HL-60/S4 treated with phorbol 12-myristate 13-acetate at 8.2 ng/mL for 4 days and 3 days (cell line): ENCODE data around the gene IL2RA.

Experiments used
- in situ Hi-C: fragments of 300-500 bp; cut with MboI; formaldehyde crosslinking; loops from 2 replicates; pipeline ENCODE4 v1.15.0; 2022; ENCODE audit warnings: low sequenced_read_pairs

IL2RA gene

DNA sequence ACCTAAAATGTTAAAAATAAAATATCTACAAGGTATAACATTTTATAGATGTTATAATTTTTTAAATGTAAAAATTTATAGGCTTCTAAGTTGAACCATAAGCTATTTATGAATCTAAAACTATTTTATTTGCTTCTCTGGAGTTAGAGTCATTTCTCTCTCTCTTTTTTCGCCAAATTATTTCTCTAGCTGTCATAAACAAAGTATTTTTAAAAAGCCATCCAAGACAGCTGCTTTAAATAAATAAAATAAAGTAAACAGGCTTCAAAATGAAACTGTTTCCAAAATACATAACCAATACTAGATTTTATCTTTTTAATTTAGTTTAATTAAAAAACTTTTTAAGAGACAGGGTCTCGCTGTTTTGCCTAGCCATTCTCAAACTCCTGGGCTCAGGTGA, 72.4 kb downstream of the IL2RA start:
- in situ Hi-C loops = no loop called here

GRCh38 chr10:5988336-5988920, 73.7 kb downstream of the IL2RA start:
- in situ Hi-C loops = no loop called here

DNA sequence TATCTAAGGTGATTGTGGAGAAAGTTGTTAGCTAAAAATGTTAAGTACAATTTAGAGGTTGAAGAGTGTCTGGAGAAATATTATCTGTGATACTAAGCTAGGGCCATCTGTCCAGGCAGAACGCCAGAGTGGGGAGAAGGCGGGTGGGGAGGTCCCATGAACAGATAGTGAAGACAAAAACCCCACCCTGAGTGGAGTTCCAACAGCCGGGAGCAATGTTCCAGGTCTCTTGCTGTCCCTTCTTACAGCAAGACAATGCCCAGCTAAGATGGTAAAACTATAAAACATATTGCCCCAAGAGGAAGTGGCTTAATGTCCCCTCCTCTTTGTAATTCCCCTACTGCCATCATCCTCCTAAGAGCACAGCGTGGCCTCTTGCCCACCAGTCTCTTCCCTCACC, 74.4 kb downstream of the IL2RA start:
- in situ Hi-C loops = no loop called here

DNA sequence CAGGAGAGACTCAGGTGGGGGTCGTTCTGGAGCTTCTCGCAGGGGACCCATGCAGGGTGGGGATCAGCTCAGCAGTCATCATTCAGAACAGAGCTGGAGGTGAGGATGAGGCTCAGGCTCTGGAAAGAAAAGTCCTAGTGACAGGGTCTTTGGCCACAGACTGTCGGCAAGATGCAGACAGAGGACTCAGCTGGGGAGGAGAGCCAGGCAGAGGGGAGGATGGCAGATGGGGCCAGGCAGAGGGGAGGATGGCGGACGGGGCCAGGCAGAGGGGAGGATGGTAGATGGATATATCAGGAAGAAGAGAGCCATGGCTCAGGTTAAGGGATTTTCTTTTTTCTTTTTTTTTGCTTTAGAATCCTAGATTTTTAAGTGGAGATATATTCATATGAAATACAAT, 77.1 kb downstream of the IL2RA start:
- in situ Hi-C loops = no loop called here

DNA sequence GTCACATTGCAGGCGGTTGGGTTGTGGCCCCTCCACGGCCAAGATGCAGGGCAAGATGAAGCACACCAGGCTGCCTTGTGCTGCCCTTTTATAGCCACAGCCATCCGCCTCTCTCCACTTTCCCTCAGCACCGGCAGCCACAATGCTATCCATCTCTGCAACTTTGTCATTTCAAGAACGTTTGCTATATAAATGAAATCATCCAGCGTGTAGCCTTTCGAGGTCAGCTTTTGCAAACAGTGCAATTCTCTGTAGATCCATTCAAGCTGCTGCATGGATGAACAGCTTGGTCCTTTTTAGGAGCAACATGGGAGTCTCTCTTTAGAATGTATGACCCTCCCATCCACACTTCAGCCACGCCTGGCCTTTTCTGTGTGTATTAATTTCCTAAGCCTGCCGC, 78.4 kb downstream of the IL2RA start:
- in situ Hi-C loops = no loop called here

- in situ Hi-C loops = no loop called here
These were observed 80.6 kb downstream of the IL2RA start for GRCh38 chr10:5981529-5981928.

DNA sequence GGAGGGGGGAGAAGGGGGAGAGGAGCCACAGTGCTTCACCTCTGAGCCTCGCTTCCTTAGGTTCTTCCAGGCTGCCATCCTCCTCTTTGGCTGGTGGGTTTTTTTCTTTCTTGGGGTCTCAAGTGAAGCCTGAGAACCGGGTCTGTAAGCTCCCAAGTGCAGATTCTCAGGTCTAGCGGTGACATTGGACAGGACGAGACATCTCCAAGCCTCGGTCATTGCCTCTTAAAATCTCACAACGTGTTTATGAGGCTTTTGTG, 84.0 kb downstream of the IL2RA start:
- in situ Hi-C loops = no loop called here

GRCh38 chr10:5977471-5978229, 84.5 kb downstream of the IL2RA start, which contains the start of gene IL15RA:
Gene IL15RA (minus strand): TSS chr10:5977543. CDS start chr10:5977492, 51 bp downstream.
- in situ Hi-C loops = no loop called here

DNA sequence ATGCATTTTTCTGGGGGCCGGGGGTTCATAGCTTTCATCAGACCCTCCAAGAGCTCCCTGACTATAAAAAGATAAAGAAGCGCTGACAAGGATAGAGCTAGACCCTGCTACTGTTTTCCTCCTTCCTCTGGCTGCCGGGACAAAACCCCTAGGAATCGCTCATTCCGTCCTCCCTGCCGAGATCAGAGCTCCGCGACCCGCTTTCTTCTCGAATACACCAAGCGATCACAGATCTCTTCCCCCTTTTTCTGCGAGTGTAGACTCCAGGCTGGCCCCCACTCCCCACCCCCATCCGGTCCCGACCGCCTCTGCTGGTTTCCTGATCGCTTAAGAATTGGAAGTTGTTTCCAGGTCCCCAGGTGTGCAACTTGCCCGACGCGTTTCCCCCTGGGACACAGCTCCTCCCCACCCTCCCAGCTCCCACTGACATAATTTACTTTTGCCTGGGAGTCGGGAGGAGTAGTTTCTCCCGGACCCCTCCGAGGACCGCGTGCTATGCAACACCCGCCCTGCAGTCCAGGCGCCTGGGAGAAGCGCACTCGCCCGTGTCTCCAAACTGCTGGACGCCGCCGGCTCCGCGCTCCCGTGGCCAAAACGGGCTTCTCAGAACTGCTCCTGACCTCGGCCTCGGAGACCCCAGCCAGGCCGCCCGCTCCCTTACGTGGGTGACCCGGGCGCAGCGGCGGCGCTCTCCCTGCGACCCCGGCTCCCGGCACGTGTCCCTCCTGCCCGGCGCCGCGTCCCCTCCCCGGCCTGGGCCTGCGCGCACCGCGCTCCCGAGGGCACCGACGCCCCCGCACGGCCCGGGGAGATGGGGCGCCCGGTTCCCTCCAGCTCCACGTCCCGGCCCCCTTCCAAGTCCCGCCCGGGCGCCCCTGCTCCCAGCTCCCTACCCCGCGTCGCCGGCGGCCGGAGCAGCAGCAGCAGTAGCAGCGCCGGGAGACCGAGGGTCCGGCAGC, 85.4 kb downstream of the IL2RA start:
- in situ Hi-C loops = no loop called here

DNA sequence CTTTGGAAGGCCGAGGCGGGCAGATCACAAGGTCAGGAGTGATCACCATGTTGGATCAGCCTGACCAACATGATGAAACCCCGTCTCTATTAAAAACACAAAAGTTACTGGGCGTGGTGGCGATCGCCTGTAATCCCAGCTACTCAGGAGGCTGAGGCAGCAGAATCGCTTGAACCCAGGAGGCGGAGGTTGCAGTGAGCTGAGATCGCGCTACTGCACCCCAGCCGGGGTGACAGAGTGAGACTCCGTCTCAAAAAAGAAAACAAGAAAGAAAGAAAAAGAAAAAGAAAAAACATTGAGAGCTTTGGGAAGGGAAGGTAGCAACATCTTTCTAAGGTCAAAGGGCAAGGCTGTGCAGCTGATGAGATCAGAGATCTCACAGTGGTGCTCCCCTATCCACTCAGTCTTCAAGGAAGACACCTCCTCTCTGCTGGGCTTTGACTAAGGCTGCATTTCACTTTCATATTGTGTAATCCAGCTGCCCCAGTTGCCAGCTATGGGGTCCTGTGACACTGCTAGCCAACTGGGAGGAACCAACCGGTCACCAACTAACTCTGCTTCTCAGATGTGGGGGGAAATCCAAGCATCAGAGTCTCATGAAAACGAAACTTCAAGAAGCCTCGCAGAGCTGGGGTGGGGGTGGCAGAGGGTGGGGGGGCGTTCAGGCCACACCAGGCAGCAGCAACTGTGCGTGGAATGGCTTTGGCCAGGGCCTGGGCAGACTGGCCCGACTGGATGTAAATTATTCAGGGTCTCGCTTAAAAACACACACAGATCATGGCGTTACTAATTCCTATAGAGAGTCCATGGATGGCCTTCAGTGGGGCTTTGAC, 86.3 kb downstream of the IL2RA start:
- in situ Hi-C loops = no loop called here

DNA sequence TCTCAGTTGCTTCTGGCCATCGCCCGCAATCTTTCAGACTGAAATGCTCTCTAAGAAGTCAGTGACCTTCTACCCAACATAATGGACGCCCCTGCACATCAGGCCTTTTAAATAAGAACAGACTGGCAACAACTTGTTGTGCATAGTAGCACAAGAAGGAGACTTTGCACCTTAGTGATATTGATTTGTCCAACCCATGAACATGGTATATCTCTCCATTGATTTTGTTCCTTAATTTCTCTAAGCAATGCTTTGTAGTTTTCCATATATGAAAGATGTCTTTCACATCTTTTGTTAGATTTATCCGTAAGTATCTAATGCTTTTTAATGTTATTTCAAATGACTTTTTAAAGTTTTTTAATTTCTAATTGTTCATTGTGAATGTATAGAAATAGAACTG, 89.1 kb downstream of the IL2RA start:
- in situ Hi-C loops = no loop called here

DNA sequence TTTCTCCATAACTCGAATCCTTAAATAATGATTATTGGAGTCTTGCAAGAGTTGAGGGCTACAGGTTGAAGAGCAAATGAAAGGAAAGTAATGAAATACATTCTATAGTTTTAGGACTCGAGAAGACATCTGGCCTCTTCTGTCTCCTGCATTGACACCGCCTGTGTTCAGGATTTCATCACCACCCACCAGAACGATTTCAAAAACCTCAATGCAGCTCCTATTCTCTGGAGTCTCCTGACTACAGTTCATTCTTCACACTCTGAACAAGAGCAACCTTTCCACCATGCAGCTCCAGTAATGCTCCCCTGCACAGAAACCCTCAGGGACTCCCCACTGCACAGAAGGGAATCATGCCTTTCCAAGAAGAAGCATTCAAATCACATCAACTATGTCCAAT, 90.3 kb downstream of the IL2RA start:
- in situ Hi-C loops = no loop called here

GRCh38 chr10:5971315-5971832, 90.8 kb downstream of the IL2RA start:
- in situ Hi-C loops = no loop called here

DNA sequence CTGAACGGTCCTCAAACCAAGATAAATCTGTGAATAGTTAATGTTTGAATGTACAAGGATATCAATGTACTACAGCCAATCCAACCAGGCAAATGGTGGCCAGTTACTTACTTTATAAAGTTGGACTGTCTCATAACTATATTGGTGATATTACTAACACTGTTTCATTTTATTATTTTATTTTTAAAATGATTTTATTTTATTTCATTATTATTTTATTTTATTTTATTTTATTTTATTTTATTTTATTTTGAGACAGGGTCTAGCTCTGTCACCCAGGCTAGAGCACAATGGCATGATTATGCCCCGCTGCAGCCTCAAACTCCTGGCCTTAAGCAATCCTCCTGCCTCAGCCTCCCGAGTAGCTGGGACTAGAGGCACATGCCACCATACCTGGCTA, 91.6 kb downstream of the IL2RA start:
- in situ Hi-C loops = no loop called here

DNA sequence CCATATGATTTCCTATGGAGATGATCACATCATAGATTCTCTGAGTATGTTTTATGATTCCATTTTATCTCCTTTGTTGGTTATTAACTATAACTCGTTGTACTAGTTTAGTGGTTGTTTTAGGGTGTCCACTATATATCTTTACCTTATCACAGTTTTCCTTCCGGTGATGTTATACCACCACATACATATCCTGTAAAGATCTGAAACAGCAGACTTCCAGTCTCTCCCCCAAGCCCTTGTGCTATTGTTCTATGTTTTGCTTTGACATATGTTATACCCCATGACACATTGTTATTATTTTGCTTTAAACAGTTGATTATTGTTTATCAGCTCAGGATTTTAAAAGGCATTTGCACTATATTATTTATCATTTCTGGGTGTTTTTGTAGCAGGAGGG, 92.1 kb downstream of the IL2RA start:
- in situ Hi-C loops = no loop called here

- in situ Hi-C loops = no loop called here
These were observed 93.3 kb downstream of the IL2RA start for GRCh38 chr10:5968681-5969453.

- in situ Hi-C loops = no loop called here
These were observed 94.0 kb downstream of the IL2RA start for GRCh38 chr10:5968037-5968680.

DNA sequence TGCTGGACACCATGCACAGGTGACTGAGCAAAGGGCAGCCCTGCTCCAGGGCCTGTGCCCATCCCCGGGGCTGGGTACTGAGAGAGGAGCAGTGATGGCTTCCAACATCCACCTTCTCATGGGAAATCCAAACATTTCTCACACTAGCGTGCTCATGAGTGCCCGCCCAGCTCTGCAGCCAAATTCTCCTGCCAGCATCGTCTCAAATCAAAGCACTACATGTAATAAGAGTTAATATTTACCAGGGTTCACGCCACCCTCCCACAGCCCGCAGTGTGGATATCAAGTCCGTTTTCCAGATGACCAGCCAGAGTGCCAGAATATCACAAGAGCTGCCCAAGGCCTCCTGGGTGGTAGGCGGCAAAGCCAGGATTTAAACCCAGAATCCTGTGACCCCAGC, 96.9 kb downstream of the IL2RA start:
- in situ Hi-C loops = no loop called here

DNA sequence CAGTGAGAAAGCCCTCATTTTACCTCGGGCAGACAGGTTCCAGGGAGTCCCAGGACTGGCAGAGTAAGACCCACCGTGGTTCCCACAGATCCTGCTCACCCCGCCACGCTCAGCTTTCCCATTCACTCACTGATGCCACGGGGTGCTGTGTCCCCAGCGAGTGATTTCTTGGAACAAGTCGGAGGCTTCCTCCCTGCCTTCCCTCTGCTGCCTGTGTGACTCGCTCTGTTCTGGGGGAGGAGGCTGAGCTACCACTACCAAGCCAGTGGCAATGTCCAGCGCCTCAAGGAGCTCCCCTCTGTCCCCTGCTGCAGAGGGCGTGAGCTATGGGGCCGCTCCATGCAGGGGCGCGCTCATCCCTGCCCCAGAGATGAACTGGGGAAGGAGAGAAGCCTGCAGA, 97.4 kb downstream of the IL2RA start:
- in situ Hi-C loops = no loop called here

- in situ Hi-C loops = no loop called here
These were observed 98.6 kb downstream of the IL2RA start for GRCh38 chr10:5963591-5963990.
